ENCODE data around the gene EFNB1.
"Not testable (repeated sequence)": the region's sequence is repeated elsewhere in the genome, so short reads cannot be mapped to it uniquely, and the experiment has no call there.

EFNB1 gene

DNA sequence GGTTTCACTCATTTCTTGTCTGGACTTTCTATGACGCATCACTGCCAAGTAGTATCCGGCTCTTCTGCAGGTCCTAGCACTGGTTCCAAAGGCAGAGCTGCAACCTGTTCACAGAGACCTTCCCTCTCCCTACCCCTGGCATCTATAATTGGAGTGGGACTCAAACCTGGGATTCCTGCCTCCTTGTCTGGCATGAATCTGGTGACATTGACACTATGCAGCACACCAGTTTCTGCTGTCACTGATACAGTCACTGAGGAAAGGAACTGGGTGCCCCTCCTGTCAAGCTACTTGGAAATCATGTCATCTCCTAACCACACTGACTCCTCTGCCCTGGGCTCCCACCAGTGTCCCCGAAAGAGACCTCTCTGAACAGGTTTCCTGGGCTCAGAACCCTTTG is 33.1 kb upstream of the EFNB1 start:
- Histone ChIP-seq H3K4me3 (ENCODE audit: low read depth, low read length) (no peak overlapping the region), H3K36me3 (replicated peaks) (no peaks in the 10 kb centered on the region), H3K27me3 (replicated peaks) (no peaks in the 10 kb centered on the region), H3K27ac (no peak overlapping the region)
- in situ Hi-C loops (cut with HindIII; ENCODE audit: low pct_ligation_motif_present, low sequenced_read_pairs), result no loop called here
- DNase-seq, result no peak
- TF ChIP-seq, protein P1, sequence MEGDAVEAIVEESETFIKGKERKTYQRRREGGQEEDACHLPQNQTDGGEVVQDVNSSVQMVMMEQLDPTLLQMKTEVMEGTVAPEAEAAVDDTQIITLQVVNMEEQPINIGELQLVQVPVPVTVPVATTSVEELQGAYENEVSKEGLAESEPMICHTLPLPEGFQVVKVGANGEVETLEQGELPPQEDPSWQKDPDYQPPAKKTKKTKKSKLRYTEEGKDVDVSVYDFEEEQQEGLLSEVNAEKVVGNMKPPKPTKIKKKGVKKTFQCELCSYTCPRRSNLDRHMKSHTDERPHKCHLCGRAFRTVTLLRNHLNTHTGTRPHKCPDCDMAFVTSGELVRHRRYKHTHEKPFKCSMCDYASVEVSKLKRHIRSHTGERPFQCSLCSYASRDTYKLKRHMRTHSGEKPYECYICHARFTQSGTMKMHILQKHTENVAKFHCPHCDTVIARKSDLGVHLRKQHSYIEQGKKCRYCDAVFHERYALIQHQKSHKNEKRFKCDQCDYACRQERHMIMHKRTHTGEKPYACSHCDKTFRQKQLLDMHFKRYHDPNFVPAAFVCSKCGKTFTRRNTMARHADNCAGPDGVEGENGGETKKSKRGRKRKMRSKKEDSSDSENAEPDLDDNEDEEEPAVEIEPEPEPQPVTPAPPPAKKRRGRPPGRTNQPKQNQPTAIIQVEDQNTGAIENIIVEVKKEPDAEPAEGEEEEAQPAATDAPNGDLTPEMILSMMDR (IDR thresholded peaks at IDR 0.05; ENCODE audit: low read depth, low read length, missing control alignments), result no peak

DNA sequence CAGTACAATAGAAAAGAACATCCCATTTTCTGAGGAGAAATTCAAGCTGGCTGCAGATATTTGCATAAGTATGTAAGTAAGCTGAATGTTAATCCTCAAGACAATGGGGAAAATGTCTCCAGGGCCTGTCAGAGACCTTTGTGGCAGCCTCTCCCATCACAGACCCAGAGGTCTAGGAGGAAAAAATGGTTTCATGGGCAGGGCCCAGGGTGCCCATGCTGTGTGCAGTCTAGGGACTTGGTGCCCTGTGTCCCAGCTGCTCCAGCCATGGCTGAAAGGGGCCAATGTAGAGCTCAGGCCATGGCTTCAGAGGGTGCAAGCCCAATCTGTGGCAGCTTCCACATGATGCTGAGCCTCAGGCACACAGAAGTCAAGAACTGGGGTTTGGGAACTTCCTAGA is 30.4 kb upstream of the EFNB1 start:
- DNase-seq; H3K27me3 ChIP-seq (replicated peaks); H3K4me3 ChIP-seq (ENCODE audit: low read depth, low read length); H3K27ac ChIP-seq; in situ Hi-C loops (cut with HindIII; ENCODE audit: low pct_ligation_motif_present, low sequenced_read_pairs); H3K36me3 ChIP-seq (replicated peaks): not testable (repeated sequence)

DNA sequence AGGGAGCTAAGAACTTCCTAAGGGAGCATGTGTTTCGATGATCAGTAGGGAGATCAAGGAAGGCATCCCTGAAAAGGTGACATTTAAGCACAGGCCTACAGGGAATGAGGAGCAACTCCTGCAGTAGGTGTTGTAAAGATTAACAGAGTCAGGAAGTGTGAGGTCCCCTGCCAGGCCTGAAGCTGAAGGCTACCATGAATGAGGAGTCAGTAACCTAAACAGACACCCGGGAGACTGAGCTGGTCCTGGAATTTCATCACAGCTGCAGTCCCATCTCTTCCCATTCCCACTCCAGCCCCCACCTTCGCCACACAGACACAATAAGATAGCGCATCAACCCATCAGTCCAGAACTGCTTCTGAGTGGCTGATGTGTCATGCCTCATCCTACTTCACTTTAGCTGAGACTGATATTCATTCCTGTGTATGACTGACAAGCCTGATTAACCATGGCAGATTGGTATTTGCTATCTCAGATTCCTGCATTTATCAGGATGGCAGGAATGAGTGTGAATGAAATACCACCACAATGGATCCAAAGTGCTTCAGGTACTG is 27.0 kb upstream of the EFNB1 start:
- H3K36me3 ChIP-seq (replicated peaks), result no peaks in the 10 kb centered on the region
- TF ChIP-seq, protein P1 (IDR thresholded peaks at IDR 0.05; ENCODE audit: low read depth, low read length, missing control alignments), result no peak
- no peak overlapping the region for H3K4me3 ChIP-seq (ENCODE audit: low read depth, low read length)
- no peak overlapping the region for H3K27ac ChIP-seq
- DNase-seq, result no peak
- in situ Hi-C loops (cut with HindIII; ENCODE audit: low pct_ligation_motif_present, low sequenced_read_pairs), result no loop called here
- no peaks in the 10 kb centered on the region for H3K27me3 ChIP-seq (replicated peaks)

DNA sequence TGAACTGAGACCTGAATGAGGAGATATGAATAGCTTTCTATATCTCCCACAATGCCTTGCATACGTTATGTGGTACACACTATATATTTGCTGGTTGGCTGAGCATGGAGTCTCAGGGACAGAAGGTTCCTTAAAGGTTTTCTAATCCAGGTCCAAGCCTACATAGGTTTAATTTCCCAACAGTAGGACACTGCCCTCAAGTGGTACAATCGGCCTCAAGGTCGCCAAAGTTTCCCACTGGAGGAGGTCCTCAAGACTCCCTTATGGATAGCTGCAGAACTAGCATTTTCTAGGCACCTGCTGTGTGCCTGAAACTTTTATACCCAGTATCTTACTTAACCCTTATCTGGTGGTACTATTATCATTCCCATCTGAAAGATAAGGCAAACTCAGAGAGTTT is 21.0 kb upstream of the EFNB1 start:
- Histone ChIP-seq H3K27me3 (replicated peaks) (no peaks in the 10 kb centered on the region), H3K36me3 (replicated peaks) (no peaks in the 10 kb centered on the region), H3K4me3 (ENCODE audit: low read depth, low read length) (no peak overlapping the region), H3K27ac (no peak overlapping the region)
- DNase-seq, result no peak
- in situ Hi-C loops (cut with HindIII; ENCODE audit: low pct_ligation_motif_present, low sequenced_read_pairs), result no loop called here
- TF ChIP-seq, protein P1 (IDR thresholded peaks at IDR 0.05; ENCODE audit: low read depth, low read length, missing control alignments), result peak; percentile 45

DNA sequence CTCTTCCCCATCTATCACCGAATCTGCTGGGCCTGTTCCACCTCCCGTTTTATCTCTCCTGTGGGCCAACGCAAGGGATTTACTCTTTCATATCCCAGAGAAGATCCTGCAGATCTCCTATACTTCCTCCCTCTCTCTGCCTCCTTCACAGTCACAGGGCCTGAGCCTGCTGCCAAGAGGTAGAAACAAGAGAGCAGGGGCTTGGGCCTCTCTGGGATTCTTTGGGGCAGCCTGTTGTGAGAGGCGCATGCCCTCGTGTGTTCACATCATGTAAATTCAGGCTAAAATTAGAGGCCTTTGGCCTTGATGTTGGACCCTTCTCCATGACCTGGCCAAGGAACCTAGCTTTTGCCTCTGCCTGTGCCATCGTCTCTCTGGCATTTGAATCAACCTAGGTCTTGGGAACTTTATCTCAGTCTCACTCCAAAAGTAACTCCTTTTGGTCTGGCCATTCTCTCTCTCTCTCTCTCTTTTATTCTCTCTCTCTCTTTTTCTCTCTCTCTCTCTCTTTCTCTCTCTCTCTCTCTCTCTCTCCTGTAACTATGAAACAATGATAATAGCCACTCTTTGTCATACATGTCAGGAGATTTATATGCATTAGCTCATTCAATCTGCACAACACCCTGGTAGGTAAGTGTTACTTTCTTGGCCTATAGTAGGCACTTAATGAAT is 20.0 kb upstream of the EFNB1 start:
- Histone ChIP-seq H3K36me3 (replicated peaks) (no peaks in the 10 kb centered on the region), H3K27ac (no peak overlapping the region), H3K4me3 (ENCODE audit: low read depth, low read length) (no peak overlapping the region), H3K27me3 (replicated peaks) (no peaks in the 10 kb centered on the region)
- TF ChIP-seq, protein P1 (IDR thresholded peaks at IDR 0.05; ENCODE audit: low read depth, low read length, missing control alignments), result peak; percentile 48
- in situ Hi-C loops (cut with HindIII; ENCODE audit: low pct_ligation_motif_present, low sequenced_read_pairs), result no loop called here
- DNase-seq, result no peak

DNA sequence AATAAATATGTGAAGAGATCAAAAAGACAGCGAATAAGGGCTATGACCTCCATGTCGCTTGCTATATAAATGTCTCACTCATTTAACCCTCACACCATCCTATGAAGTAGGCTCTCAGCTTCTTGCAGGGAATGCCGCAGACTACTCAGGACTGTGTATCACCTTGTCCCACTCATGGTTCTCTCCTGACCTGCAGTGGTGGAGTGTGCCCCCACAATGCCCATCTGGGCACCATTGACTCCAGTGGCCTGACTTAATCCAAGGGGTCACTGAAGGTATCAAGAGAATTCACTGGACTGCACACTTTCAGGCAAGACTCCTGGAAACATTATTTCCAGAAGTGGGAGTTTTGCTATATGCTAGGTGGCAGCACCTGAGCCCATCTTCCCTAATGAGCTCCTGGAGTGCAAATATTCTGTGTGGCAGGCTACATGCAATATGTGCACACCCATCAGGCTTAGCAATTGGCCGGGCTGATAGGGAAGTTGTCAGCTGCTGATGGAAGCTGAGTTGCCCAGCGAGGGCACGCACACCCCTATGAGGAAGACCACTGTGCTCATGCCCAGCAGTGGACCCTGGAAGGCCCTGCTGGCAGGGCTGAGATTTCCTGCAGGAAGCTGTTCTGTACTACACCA is 8.2 kb upstream of the EFNB1 start:
- Histone ChIP-seq H3K27me3 (replicated peaks) (no peaks in the 10 kb centered on the region), H3K27ac (no peak overlapping the region), H3K36me3 (replicated peaks) (no peaks in the 10 kb centered on the region), H3K4me3 (ENCODE audit: low read depth, low read length) (no peak overlapping the region)
- in situ Hi-C loops (cut with HindIII; ENCODE audit: low pct_ligation_motif_present, low sequenced_read_pairs), result no loop called here
- TF ChIP-seq, protein P1 (IDR thresholded peaks at IDR 0.05; ENCODE audit: low read depth, low read length, missing control alignments), result no peak
- no peak for DNase-seq
